ENCODE data around the gene HEATR3.

The HEATR3 gene

DNA sequence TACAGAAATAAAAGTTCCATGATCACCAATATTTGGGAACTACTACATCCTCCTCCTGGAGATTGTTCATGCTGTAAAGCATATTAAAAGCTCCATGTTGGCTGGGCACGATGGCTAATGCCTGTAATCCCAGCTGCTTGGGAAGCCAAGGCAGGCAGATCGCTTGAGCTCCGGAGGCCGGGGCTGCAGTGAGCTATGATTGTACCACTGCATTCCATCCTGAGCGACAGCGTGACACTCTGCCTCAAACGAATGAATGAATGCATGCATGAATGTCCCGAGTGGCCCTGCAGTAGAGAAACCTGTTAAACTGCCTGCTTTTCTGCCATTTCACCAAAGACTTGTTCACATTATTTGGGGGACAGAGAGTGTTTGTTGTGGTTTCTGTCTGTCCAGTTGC, 25.8 kb upstream of the HEATR3 start:
- DNase-seq (ENCODE audit: low spot score) = no peak

DNA sequence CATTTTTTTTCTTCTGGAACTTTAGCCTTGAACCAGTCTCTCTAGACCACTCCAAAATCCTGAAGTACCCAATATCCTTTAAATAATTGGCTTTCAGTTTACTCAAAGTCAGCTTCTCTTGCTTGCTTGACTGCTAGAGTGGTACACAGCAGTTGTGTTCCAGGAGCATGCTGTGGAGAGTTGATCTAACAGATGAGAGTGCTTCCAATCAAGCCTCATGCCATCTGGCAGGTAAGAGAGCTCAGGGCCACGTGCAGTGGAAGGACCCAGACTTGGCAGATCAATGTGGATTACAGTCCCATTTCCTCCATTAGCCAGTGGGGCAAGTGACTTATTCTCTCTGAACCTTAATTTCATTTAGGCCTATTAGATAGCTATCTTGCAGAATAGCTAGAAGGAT, 25.1 kb upstream of the HEATR3 start:
- TF ChIP-seq, protein P1, sequence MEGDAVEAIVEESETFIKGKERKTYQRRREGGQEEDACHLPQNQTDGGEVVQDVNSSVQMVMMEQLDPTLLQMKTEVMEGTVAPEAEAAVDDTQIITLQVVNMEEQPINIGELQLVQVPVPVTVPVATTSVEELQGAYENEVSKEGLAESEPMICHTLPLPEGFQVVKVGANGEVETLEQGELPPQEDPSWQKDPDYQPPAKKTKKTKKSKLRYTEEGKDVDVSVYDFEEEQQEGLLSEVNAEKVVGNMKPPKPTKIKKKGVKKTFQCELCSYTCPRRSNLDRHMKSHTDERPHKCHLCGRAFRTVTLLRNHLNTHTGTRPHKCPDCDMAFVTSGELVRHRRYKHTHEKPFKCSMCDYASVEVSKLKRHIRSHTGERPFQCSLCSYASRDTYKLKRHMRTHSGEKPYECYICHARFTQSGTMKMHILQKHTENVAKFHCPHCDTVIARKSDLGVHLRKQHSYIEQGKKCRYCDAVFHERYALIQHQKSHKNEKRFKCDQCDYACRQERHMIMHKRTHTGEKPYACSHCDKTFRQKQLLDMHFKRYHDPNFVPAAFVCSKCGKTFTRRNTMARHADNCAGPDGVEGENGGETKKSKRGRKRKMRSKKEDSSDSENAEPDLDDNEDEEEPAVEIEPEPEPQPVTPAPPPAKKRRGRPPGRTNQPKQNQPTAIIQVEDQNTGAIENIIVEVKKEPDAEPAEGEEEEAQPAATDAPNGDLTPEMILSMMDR (IDR thresholded peaks at IDR 0.05; ENCODE audit: extremely low read depth, missing control alignments) = no peak

More for the DNA sequence above, 25.8 kb upstream of the HEATR3 start:
- TF ChIP-seq, protein P1 (IDR thresholded peaks at IDR 0.05; ENCODE audit: extremely low read depth, missing control alignments) = no peak

DNA sequence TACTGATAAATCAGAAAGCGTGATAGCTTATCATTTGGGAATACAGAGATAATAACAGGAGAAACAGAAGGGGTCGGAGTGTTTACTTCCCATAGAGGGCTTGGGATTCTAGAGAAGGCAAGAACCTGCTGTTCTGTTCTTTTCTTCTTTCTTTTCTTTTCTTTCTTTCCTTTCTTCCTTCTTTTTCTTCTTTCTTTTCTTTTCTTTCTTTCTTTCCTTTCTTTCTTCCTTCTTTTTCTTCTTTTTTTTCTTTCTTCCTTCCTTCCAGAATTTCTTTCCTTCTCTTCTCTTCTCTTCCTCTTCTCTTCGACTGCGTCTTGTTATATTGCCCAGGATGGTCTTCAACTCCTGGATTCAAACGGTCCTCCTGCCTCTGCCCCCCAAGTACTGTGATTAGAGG, 22.4 kb upstream of the HEATR3 start:
- TF ChIP-seq, protein P1 (IDR thresholded peaks at IDR 0.05; ENCODE audit: extremely low read depth, missing control alignments) = no peak
- no peak for DNase-seq (ENCODE audit: low spot score)

More for the DNA sequence above, 25.1 kb upstream of the HEATR3 start:
- no peak for DNase-seq (ENCODE audit: low spot score)

DNA sequence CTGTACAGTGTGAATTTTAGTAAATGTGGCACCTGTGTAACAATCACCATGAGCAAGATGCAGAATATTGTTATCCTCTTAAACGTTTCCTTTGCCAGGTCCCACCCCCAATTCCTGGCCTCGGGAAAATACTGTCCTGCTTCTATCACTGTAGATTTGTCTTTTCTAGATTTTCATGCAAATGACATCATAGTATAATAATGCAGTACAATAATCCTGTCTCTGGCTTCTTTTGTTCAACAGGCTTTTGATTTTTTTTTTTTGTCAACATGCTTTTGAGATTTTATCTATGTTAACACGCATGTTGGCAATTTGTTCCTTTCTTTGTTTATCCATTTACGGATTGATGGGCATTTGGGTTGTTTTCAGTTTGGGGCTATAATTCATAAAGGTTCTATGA, 20.4 kb upstream of the HEATR3 start:
- TF ChIP-seq, protein P1 (IDR thresholded peaks at IDR 0.05; ENCODE audit: extremely low read depth, missing control alignments) = no peak
- DNase-seq (ENCODE audit: low spot score) = no peak

DNA sequence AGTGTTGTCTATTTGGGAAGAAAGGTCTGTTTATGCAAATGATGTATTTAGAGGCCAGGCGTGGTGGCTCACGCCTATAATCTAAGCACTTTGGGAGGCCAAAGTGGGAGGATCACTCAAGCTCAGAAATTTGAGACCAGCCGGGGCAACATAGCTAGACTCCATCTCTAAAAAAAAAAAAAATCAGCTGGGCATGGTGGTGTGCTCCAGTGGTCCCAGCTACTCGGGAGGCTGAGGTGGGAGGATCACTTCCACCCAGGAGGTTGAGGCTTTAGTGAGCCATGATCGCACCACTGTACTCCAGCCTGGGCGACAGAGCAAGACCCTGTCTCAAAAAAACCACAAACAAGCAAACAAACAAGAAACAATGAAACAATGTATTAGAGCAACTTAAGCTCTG, 18.9 kb upstream of the HEATR3 start:
- no peak for DNase-seq (ENCODE audit: low spot score)
- TF ChIP-seq, protein P1 (IDR thresholded peaks at IDR 0.05; ENCODE audit: extremely low read depth, missing control alignments) = no peak

DNA sequence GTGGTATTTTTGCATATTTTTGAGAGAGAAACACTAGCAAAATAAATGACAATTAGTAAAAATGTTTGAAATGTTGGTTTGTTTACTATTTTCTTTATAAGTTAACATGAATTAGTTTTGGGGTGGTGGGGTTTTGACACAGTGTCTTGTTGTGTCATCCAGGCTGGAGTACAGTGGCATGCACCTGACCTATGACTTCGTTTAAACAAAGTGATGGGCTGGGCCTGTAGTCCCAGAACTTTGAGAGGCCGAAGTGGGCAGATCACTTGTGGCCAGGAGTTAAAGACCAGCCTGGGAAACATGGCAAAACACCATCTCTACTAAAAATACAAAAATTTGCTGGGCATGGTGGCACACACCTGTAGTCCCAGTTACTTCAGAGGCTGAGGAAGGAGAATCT, 17.9 kb upstream of the HEATR3 start:
- DNase-seq (ENCODE audit: low spot score) = no peak
- TF ChIP-seq, protein P1 (IDR thresholded peaks at IDR 0.05; ENCODE audit: extremely low read depth, missing control alignments) = no peak

DNA sequence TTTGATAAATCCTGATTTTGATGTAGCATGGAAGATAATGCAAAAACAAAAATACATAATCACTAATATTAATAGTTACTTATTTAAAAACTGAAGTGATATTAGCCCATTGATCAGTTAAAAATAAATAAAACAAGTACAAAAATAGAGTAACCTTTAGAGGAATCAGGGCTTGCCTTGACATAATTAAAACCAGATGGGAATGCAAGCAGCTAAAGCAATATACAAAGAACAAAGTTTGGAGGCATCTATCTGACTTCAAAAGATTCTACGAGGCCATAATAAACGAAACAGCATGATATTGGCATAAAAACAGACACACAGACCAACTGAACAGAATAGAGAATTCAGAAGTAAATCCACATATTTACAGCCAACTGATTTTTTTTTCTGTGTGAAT, 15.0 kb upstream of the HEATR3 start:
- DNase-seq (ENCODE audit: low spot score) = no peak
- TF ChIP-seq, protein P1 (IDR thresholded peaks at IDR 0.05; ENCODE audit: extremely low read depth, missing control alignments) = no peak
